Esophagus squamous epithelium (tissue), 5 donors: Measurements from ENCODE around the gene CENPT. TPM values are rescaled to one million over a fixed set of nuclear protein-coding genes. Genes with fewer than 3 reads are reported as not detected.

Experiments
- DNase-seq: peaks from one replicate; lab custom pipeline; 2025; lab: John Stamatoyannopoulos, UW
- H3K27ac ChIP-seq, 4 donors: fragments of 200-600 bp; sonication (generic); one replicate each; pipeline ENCODE4 v1.5.1; 2016 to 2019; ENCODE audit warnings: mild to moderate bottlenecking in 1 of 4
- H3K27me3 ChIP-seq, 4 donors: fragments of 200-600 bp; sonication (generic); 1 replicate in 3 of 4; 2 replicates in 1 of 4; pipeline versions ENCODE4 v1.5.1 to v1.6.0; 2017 to 2021; ENCODE audit warnings: antibody characterized with exemption in 1 of 4
- H3K36me3 ChIP-seq, 3 donors: fragments of 200-600 bp; sonication (generic); one replicate each; pipeline ENCODE4 v1.5.1; 2016 to 2019
- H3K4me1 ChIP-seq, 3 donors: fragments of 200-600 bp; sonication (generic); one replicate each; pipeline ENCODE4 v1.5.1; 2017 to 2019
- H3K4me3 ChIP-seq, 4 donors: fragments of 200-600 bp; sonication (generic); 1 replicate in 3 of 4; 2 replicates in 1 of 4; pipeline ENCODE4 v1.5.1; 2016 to 2019; ENCODE audit warnings: mild to moderate bottlenecking in 2 of 4, moderate library complexity in 1 of 4
- H3K9me3 ChIP-seq, 3 donors: fragments of 200-600 bp; sonication (generic); one replicate each; pipeline ENCODE4 v1.5.1; 2016 to 2019
- POLR2A ChIP-seq, 4 donors: fragments of 450-650 bp; IDR thresholded peaks; one replicate each; pipeline ENCODE4 v1.6.1; 2017; ENCODE audit warnings: antibody characterized with exemption in 4 of 4, mild to moderate bottlenecking in 4 of 4, moderate library complexity in 3 of 4
- WGBS, 2 donors: methylation state at CpG; one replicate each; pipeline ENCODE4 v1.1.5; 2018; 5-methylcytosine and 5-hydroxymethylcytosine counted together
- intact Hi-C: fragments of 100-400 bp; cut with DNase I; formaldehyde crosslinking; loops from one replicate; pipeline ENCODE4 v1.15.0; 2022
- total RNA-seq, 4 donors: library from RNA; depleted of rRNA; stranded (reverse); fragments of >200 nt; gene quantifications; one replicate each; pipeline ENCODE4 v1.1.0, GENCODE V29; 2016
- TF ChIP-seq, protein P1 (sequence below), 6 experiments: fragments of 450-650 bp in 4 of 6; fragments of 200-600 bp in 2 of 6; sonication (generic) in 2 of 6; IDR thresholded peaks; one replicate each; pipeline ENCODE4 v1.5.1; 2016 to 2019; ENCODE audit warnings: antibody characterized with exemption in 6 of 6, mild to moderate bottlenecking in 4 of 6, moderate library complexity in 4 of 6
- donor health status: DM: yes; HTN: yes; CAD: no.

The CENPT gene
- total RNA-seq, 4 donors from 2014 or later, result 12.3 to 42.7 (median 19.6) TPM

DNA sequence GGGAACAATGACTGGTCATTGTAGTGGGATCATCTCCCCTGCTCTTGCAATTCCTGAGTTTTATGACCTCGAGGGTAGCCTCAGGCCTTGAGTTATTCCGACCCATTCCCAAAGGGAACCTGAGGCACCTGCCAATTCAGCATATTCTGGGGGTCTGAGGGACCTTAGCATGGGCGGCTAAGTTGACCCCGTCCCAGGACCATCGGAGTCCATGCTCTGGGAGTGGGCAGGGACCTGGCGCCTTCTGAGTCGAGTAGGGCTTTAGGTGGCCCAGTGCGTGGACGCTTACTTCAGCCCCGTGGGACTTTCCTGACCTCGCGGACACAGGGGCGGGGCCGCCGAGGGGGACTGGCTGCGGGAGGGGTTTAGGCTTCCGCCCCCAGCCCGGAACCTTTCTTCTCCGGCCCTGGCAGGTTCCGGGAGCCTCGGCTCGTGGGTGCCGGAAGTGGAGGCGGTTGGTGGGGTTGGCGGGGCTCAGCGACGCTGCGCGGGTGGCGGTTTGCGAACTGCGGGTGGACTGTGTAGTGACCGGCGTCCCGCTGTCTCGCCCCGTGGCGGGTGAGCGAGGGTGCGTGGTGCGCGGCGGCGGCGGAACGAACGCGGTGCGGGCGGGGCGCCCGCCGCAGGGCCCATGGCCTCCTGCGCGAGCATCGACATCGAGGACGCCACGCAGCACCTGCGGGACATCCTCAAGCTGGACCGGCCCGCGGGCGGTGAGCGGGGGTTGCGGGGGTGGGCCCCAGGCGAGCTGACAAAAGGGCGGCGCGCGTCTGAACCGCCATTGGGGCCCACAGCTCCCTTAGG, 25.3 kb upstream of the CENPT start, which contains the start of gene EDC4:
Gene EDC4 (plus strand): TSS at position 422 of the 804 bp plus-strand sequence. CDS start 210 bp downstream, at position 632.
- intact Hi-C loops, result no loop called here
- H3K4me1 ChIP-seq, result peaks cover 20 to 45% (median 22%) of the 10 kb centered on the region in 3 donors
- 0 to 8% methylated on average over 2 to 17 of the region's 72 CpGs for WGBS, 2 donors
- no peaks in the 10 kb centered on the region for H3K9me3 ChIP-seq
- peak within 1 kb of the TSS; percentile 77 to 97 (median 90) for H3K4me3 ChIP-seq
- peak; percentile 16 for DNase-seq
- TF ChIP-seq, protein P1, sequence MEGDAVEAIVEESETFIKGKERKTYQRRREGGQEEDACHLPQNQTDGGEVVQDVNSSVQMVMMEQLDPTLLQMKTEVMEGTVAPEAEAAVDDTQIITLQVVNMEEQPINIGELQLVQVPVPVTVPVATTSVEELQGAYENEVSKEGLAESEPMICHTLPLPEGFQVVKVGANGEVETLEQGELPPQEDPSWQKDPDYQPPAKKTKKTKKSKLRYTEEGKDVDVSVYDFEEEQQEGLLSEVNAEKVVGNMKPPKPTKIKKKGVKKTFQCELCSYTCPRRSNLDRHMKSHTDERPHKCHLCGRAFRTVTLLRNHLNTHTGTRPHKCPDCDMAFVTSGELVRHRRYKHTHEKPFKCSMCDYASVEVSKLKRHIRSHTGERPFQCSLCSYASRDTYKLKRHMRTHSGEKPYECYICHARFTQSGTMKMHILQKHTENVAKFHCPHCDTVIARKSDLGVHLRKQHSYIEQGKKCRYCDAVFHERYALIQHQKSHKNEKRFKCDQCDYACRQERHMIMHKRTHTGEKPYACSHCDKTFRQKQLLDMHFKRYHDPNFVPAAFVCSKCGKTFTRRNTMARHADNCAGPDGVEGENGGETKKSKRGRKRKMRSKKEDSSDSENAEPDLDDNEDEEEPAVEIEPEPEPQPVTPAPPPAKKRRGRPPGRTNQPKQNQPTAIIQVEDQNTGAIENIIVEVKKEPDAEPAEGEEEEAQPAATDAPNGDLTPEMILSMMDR (IDR thresholded peaks at IDR 0.05), result peak in 1 of 6 experiments; percentile 17
- TF ChIP-seq POLR2A (IDR thresholded peaks at IDR 0.05), result peak in 2 of 4 donors; percentile 47 to 61
- H3K27ac ChIP-seq, result peak within 1 kb of the TSS; percentile 86 to 92 (median 86)
- H3K27me3 ChIP-seq, result no peaks in the 10 kb centered on the region
- peaks cover 6 to 65% (median 38%) of the 10 kb centered on the region in 3 donors for H3K36me3 ChIP-seq

DNA sequence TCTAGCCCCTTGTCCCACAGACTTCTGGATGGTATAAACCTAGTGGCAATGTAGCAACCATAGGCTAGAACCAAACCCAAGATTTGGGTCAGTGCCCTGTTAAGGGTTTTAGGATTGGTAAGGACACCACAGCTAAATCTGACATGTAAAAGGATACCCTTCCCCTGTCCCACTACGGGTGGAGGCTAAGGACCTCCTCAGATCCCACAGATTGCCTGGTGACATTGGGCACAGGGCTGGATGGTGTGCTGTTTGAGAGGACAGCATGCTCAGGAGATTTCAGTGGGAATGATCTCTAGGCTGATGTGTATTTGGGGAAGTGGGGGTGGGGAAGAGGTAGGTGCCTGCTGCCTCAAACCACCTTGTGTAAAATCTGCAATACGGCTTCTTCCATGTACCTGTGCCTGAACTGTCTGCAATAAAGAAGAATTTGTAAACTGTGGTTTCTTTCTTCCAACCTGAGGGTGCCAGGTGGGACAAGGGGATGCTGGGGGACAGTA, 24.7 kb upstream of the CENPT start:
- 70 to 79% methylated on average over 2 of the region's 2 CpGs for WGBS, 2 donors
- intact Hi-C loops, result no loop called here
- no peaks in the 10 kb centered on the region for H3K9me3 ChIP-seq
- no peak for TF ChIP-seq POLR2A (IDR thresholded peaks at IDR 0.05)
- TF ChIP-seq, protein P1 (IDR thresholded peaks at IDR 0.05), result no peak
- H3K36me3 ChIP-seq, result peaks cover 0 to 65% (median 37%) of the 10 kb centered on the region in 3 donors
- peak overlapping the region; percentile 86 to 92 (median 86) for H3K27ac ChIP-seq
- no peak for DNase-seq
- H3K4me1 ChIP-seq, result peaks cover 20 to 45% (median 22%) of the 10 kb centered on the region in 3 donors
- H3K27me3 ChIP-seq, result no peaks in the 10 kb centered on the region
- H3K4me3 ChIP-seq, result peak overlapping the region in 3 of 4 donors; percentile 77 to 97 (median 90)

DNA sequence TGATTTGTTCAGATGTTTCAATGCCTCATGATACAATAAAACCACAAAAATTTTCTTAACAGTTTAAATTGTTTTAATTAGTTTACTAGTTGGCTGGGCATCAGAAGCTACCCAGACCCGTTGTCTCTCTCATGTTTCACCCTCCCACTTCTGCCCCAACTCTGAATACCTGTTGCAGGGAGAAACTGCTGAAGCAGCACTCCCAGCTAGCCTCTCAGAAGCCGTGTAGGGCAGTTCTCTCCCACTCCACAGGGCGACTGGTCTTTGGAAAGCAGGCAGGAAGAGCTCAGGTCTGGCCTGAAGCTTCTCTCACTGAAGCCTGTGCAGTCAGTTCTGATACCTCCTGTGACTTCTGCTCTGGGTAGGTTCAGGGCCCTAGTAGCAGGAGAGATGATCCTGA, 23.8 kb upstream of the CENPT start:
- DNase-seq, result no peak
- no peak for TF ChIP-seq POLR2A (IDR thresholded peaks at IDR 0.05)
- TF ChIP-seq, protein P1 (IDR thresholded peaks at IDR 0.05), result no peak
- H3K4me1 ChIP-seq, result peaks cover 20 to 45% (median 22%) of the 10 kb centered on the region in 3 donors
- H3K36me3 ChIP-seq, result peaks cover 0 to 65% (median 30%) of the 10 kb centered on the region in 3 donors
- H3K4me3 ChIP-seq, result no peak overlapping the region
- intact Hi-C loops, result no loop called here
- no peaks in the 10 kb centered on the region for H3K9me3 ChIP-seq
- H3K27me3 ChIP-seq, result no peaks in the 10 kb centered on the region
- 50 to 54% methylated on average over 1 of the region's 3 CpGs for WGBS, 2 donors
- H3K27ac ChIP-seq, result no peak overlapping the region

DNA sequence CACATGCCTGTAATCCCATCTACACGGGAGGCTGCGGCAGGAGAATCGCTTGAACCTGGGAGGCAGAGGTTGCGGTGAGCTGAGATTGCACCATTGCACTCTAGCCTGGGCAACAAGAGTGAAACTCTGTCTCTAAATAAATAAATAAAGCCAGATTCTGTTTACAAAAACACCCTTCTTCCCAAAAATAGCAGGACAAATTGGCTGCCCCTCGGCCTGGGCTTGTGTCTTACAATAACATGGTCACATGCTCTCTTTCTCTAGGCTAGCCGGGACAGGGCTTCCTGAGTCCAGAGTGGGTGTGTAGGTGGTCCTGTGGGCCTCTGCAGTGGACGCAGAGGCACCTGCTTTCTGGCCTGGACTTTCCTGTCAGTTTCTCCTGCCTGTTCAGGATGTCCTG, 22.2 kb upstream of the CENPT start:
- 70 to 71% methylated on average over 7 of the region's 7 CpGs for WGBS, 2 donors
- Histone ChIP-seq H3K9me3 (no peaks in the 10 kb centered on the region), H3K4me3 (no peak overlapping the region), H3K4me1 (peaks cover 13 to 36% (median 13%) of the 10 kb centered on the region in 3 donors), H3K27me3 (no peaks in the 10 kb centered on the region), H3K36me3 (peaks cover 0 to 73% (median 34%) of the 10 kb centered on the region in 3 donors), H3K27ac (no peak overlapping the region)
- intact Hi-C loops, result no loop called here
- DNase-seq, result no peak
- TF ChIP-seq, protein P1 (IDR thresholded peaks at IDR 0.05), result no peak
- no peak for TF ChIP-seq POLR2A (IDR thresholded peaks at IDR 0.05)

DNA sequence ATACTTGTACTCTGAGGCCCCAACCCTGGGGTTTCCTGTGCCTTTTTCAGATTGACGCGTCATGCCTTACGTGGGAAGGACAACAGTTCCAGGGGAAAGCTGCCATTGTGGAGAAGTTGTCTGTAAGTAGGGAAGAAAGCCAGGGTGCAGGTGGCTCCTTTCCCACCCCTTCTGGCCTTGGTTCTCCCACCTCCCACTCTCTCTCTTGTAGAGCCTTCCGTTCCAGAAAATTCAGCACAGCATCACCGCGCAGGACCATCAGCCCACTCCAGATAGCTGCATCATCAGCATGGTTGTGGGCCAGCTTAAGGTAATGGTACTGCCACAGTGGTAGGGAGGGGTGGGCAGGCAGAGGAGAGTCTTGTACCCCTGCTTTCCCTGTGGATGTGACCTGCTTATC, 20.8 kb upstream of the CENPT start:
- no peak for DNase-seq
- Histone ChIP-seq H3K9me3 (no peaks in the 10 kb centered on the region), H3K4me1 (peaks cover 8 to 34% (median 14%) of the 10 kb centered on the region in 3 donors), H3K27ac (no peak overlapping the region), H3K27me3 (no peaks in the 10 kb centered on the region), H3K36me3 (peaks cover 0 to 73% (median 34%) of the 10 kb centered on the region in 3 donors), H3K4me3 (no peak overlapping the region)
- 97 to 98% methylated on average over 6 of the region's 6 CpGs for WGBS, 2 donors
- intact Hi-C loops, result no loop called here
- no peak for TF ChIP-seq POLR2A (IDR thresholded peaks at IDR 0.05)
- TF ChIP-seq, protein P1 (IDR thresholded peaks at IDR 0.05), result no peak
